HepG2 (cell line): ENCODE measurements around the gene ZNF302. TPM values are rescaled to one million over a fixed set of nuclear protein-coding genes. Genes with fewer than 3 reads are reported as not detected.

Experiments
- ARNTL ChIP-seq: sonication (generic); formaldehyde crosslinking; IDR thresholded peaks from 2 replicates; pipeline ENCODE4 v1.4.0; 2020; ENCODE audit warnings: mild to moderate bottlenecking, missing genetic modification reagents
- HDAC2 ChIP-seq: sonication (generic); formaldehyde crosslinking; IDR thresholded peaks from 2 replicates; pipeline ENCODE4 v1.4.0; 2020; ENCODE audit warnings: missing genetic modification reagents
- KDM2A ChIP-seq: sonication (generic); formaldehyde crosslinking; IDR thresholded peaks from 2 replicates; pipeline ENCODE4 v1.4.0; 2020; ENCODE audit warnings: low read depth, missing genetic modification reagents, borderline replicate concordance
- RFXANK ChIP-seq: IDR thresholded peaks from 2 replicates; pipeline ENCODE4 v1.6.1; 2016
- RNF2 ChIP-seq: fragments of 450-650 bp; conservative IDR thresholded peaks from 2 replicates; pipeline ENCODE4 v1.6.1; 2016; ENCODE audit warnings: low read depth
- TOPORS ChIP-seq: sonication (generic); formaldehyde crosslinking; IDR thresholded peaks from 2 replicates; pipeline ENCODE4 v1.8.0; 2023; ENCODE audit warnings: mild to moderate bottlenecking, missing genetic modification reagents
- U2AF2 ChIP-seq: fragments of 200-400 bp; formaldehyde crosslinking; IDR thresholded peaks from 2 replicates; pipeline ENCODE4 v1.6.1; 2017; ENCODE audit warnings: low read depth, mild to moderate bottlenecking, low read length
- ZNF558 ChIP-seq: sonication (generic); formaldehyde crosslinking; IDR thresholded peaks from 2 replicates; pipeline ENCODE4 v1.9.0; 2022; ENCODE audit warnings: mild to moderate bottlenecking, missing genetic modification reagents, borderline replicate concordance
- polyA plus RNA-seq, 8 experiments: library from polyadenylated mRNA; depleted of rRNA in 3 of 8; stranded (reverse) in 7 of 8; unstranded in 1 of 8; fragments of >200 nt; fragmentation: Illumina TruSeq in 4 of 8; extraction: Trizol in 4 of 8; gene quantifications; 2 replicates each; pipeline versions ENCODE4 v1.2.1 to v1.2.3, GENCODE V29; 2011 to 2016; ENCODE audit warnings: low read depth in 4 of 8, missing spikeins in 1 of 8, mixed read lengths in 1 of 8; ENCODE audit not compliant: insufficient read depth in 1 of 8
- total RNA-seq, 5 experiments: library from RNA; depleted of rRNA; stranded (reverse); fragments of >200 nt; fragmentation: Illumina TruSeq; extraction: Trizol; gene quantifications; 2 replicates each; pipeline ENCODE4 v1.2.3, GENCODE V29; 2016; ENCODE audit warnings: low read depth in 1 of 5
- TF ChIP-seq, protein P1 (sequence below): sonication (generic); formaldehyde crosslinking; IDR thresholded peaks from 2 replicates; pipeline ENCODE4 v1.4.0; 2020; ENCODE audit warnings: missing genetic modification reagents, borderline replicate concordance
- TF ChIP-seq, protein P2 (sequence below): IDR thresholded peaks from 2 replicates; pipeline ENCODE4 v1.6.1; 2018; ENCODE audit warnings: missing genetic modification reagents
- TF ChIP-seq, protein P3 (sequence below): sonication (generic); formaldehyde crosslinking; IDR thresholded peaks from 2 replicates; pipeline ENCODE4 v1.4.0; 2020; ENCODE audit warnings: missing genetic modification reagents, borderline replicate concordance
- TF ChIP-seq, protein P4 (sequence below): sonication (generic); formaldehyde crosslinking; IDR thresholded peaks from 2 replicates; pipeline ENCODE4 v1.4.0; 2020; ENCODE audit warnings: missing genetic modification reagents
- TF ChIP-seq, protein P5 (sequence below): sonication (generic); formaldehyde crosslinking; IDR thresholded peaks from 2 replicates; pipeline ENCODE4 v1.4.0; 2020; ENCODE audit warnings: missing genetic modification reagents

The ZNF302 gene
- total and polyA plus RNA-seq, 2 of the 13 experiments (the other 11 are each of a cell fraction or from before 2014, with no cell fraction given), result not detected

DNA sequence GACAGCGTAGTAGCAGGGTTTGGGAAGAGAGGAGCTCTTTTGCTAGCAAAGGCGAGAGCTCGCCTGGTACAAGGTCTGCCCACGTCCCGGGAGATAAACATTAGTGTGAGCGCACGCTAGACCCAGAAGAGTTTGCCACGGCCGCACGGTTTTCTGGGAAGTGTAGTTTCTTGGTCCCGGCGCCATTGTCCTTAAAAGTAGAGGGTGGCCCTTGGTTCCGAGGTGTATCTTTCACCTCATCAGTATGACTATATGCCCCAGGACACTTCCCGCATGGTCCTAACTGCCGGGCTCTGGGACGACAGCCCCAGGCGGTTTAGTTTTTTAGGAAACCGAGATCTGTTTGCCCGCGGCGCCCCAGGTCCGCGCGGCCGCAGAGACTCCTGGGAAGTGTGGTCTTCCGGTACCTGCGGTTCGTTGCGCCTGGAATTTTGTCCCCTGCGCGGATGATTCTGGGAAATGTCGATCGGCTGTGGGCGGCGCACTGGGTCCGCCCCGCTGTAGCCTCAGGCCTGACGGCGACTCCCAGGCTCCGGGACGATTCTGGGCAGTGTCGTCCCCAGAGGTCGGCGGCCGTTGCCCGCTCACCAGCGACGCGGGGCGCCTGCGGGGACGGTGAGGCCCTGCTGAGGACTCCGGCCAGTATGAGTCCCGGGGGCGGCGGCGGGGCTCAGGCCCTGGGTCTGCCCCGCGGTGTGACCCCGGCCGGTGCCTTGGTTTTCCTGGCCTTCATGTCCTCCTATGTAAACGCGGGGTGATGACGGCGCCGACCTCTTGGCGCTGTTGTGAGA lies 56.5 kb downstream of the ZNF302 start, which contains the start of gene ZNF181 (continued):
- TF ChIP-seq, protein P1, sequence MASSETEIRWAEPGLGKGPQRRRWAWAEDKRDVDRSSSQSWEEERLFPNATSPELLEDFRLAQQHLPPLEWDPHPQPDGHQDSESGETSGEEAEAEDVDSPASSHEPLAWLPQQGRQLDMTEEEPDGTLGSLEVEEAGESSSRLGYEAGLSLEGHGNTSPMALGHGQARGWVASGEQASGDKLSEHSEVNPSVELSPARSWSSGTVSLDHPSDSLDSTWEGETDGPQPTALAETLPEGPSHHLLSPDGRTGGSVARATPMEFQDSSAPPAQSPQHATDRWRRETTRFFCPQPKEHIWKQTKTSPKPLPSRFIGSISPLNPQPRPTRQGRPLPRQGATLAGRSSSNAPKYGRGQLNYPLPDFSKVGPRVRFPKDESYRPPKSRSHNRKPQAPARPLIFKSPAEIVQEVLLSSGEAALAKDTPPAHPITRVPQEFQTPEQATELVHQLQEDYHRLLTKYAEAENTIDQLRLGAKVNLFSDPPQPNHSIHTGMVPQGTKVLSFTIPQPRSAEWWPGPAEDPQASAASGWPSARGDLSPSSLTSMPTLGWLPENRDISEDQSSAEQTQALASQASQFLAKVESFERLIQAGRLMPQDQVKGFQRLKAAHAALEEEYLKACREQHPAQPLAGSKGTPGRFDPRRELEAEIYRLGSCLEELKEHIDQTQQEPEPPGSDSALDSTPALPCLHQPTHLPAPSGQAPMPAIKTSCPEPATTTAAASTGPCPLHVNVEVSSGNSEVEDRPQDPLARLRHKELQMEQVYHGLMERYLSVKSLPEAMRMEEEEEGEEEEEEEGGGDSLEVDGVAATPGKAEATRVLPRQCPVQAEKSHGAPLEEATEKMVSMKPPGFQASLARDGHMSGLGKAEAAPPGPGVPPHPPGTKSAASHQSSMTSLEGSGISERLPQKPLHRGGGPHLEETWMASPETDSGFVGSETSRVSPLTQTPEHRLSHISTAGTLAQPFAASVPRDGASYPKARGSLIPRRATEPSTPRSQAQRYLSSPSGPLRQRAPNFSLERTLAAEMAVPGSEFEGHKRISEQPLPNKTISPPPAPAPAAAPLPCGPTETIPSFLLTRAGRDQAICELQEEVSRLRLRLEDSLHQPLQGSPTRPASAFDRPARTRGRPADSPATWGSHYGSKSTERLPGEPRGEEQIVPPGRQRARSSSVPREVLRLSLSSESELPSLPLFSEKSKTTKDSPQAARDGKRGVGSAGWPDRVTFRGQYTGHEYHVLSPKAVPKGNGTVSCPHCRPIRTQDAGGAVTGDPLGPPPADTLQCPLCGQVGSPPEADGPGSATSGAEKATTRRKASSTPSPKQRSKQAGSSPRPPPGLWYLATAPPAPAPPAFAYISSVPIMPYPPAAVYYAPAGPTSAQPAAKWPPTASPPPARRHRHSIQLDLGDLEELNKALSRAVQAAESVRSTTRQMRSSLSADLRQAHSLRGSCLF (CRISPR knock-in tag), result no peak
- TF ChIP-seq HDAC2 (0 out of 2 replicates have a peak, but pooled peaks have one; percentile 14), KDM2A (CRISPR knock-in tag) (peak; percentile 85), ZNF558 (CRISPR knock-in tag) (peak; percentile 80; the same call in 1 of the 2 replicates), ARNTL (CRISPR knock-in tag) (no peak), RFXANK (no peak), RNF2 (no peak), U2AF2 (no peak), TOPORS (CRISPR knock-in tag) (no peak; the same call in 1 of the 2 replicates)
- TF ChIP-seq, protein P2, sequence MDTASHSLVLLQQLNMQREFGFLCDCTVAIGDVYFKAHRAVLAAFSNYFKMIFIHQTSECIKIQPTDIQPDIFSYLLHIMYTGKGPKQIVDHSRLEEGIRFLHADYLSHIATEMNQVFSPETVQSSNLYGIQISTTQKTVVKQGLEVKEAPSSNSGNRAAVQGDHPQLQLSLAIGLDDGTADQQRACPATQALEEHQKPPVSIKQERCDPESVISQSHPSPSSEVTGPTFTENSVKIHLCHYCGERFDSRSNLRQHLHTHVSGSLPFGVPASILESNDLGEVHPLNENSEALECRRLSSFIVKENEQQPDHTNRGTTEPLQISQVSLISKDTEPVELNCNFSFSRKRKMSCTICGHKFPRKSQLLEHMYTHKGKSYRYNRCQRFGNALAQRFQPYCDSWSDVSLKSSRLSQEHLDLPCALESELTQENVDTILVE (CRISPR knock-in tag), result peak; percentile 82; the same call in 1 of the 2 replicates
- TF ChIP-seq, protein P3, sequence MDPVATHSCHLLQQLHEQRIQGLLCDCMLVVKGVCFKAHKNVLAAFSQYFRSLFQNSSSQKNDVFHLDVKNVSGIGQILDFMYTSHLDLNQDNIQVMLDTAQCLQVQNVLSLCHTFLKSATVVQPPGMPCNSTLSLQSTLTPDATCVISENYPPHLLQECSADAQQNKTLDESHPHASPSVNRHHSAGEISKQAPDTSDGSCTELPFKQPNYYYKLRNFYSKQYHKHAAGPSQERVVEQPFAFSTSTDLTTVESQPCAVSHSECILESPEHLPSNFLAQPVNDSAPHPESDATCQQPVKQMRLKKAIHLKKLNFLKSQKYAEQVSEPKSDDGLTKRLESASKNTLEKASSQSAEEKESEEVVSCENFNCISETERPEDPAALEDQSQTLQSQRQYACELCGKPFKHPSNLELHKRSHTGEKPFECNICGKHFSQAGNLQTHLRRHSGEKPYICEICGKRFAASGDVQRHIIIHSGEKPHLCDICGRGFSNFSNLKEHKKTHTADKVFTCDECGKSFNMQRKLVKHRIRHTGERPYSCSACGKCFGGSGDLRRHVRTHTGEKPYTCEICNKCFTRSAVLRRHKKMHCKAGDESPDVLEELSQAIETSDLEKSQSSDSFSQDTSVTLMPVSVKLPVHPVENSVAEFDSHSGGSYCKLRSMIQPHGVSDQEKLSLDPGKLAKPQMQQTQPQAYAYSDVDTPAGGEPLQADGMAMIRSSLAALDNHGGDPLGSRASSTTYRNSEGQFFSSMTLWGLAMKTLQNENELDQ (CRISPR knock-in tag), result no peak
- TF ChIP-seq, protein P4, sequence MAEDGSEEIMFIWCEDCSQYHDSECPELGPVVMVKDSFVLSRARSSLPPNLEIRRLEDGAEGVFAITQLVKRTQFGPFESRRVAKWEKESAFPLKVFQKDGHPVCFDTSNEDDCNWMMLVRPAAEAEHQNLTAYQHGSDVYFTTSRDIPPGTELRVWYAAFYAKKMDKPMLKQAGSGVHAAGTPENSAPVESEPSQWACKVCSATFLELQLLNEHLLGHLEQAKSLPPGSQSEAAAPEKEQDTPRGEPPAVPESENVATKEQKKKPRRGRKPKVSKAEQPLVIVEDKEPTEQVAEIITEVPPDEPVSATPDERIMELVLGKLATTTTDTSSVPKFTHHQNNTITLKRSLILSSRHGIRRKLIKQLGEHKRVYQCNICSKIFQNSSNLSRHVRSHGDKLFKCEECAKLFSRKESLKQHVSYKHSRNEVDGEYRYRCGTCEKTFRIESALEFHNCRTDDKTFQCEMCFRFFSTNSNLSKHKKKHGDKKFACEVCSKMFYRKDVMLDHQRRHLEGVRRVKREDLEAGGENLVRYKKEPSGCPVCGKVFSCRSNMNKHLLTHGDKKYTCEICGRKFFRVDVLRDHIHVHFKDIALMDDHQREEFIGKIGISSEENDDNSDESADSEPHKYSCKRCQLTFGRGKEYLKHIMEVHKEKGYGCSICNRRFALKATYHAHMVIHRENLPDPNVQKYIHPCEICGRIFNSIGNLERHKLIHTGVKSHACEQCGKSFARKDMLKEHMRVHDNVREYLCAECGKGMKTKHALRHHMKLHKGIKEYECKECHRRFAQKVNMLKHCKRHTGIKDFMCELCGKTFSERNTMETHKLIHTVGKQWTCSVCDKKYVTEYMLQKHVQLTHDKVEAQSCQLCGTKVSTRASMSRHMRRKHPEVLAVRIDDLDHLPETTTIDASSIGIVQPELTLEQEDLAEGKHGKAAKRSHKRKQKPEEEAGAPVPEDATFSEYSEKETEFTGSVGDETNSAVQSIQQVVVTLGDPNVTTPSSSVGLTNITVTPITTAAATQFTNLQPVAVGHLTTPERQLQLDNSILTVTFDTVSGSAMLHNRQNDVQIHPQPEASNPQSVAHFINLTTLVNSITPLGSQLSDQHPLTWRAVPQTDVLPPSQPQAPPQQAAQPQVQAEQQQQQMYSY (CRISPR knock-in tag), result no peak
- TF ChIP-seq, protein P5, sequence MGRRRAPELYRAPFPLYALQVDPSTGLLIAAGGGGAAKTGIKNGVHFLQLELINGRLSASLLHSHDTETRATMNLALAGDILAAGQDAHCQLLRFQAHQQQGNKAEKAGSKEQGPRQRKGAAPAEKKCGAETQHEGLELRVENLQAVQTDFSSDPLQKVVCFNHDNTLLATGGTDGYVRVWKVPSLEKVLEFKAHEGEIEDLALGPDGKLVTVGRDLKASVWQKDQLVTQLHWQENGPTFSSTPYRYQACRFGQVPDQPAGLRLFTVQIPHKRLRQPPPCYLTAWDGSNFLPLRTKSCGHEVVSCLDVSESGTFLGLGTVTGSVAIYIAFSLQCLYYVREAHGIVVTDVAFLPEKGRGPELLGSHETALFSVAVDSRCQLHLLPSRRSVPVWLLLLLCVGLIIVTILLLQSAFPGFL (CRISPR knock-in tag), result 0 out of 2 replicates have a peak, but pooled peaks have one; percentile 57
